H9 (cell line): ENCODE data around the gene FANCE. TPM values are rescaled to one million over a fixed set of nuclear protein-coding genes. Genes with fewer than 3 reads are reported as not detected.
A peak's percentile ranks its signal among the peaks of the same experiment; 100 is the strongest.

Experiments used
- DNase-seq: peaks from one replicate; pipeline ENCODE4 v3.0.0-alpha.2; 2017
- H2AFZ ChIP-seq: one replicate; pipeline ENCODE4 v1.6.1; 2013; ENCODE audit warnings: mild to moderate bottlenecking, low read length, control low read depth, moderate library complexity
- H2AK5ac ChIP-seq: 2 replicates; pipeline ENCODE4 v1.6.1; 2013; ENCODE audit warnings: low read length, control low read depth, mixed read lengths; ENCODE audit not compliant: insufficient read length
- H2BK120ac ChIP-seq: one replicate; pipeline ENCODE4 v1.6.1; 2013; ENCODE audit warnings: low read depth, mild to moderate bottlenecking, low read length, control low read depth, inconsistent platforms; ENCODE audit not compliant: poor library complexity, severe bottlenecking
- H2BK12ac ChIP-seq: 2 replicates; pipeline ENCODE4 v1.6.1; 2013; ENCODE audit warnings: low read length, control low read depth, mixed read lengths, low read depth; ENCODE audit not compliant: insufficient read length
- H2BK15ac ChIP-seq: 2 replicates; pipeline ENCODE4 v1.6.1; 2013; ENCODE audit warnings: low read depth, low read length, control low read depth
- H2BK20ac ChIP-seq: one replicate; pipeline ENCODE4 v1.6.1; 2013; ENCODE audit warnings: low read depth, mild to moderate bottlenecking, low read length, control low read depth, inconsistent platforms; ENCODE audit not compliant: poor library complexity, severe bottlenecking
- H2BK5ac ChIP-seq: 2 replicates; pipeline ENCODE4 v1.6.1; 2013; ENCODE audit warnings: low read length, control low read depth, mixed read lengths; ENCODE audit not compliant: insufficient read length
- H3K14ac ChIP-seq: 2 replicates; pipeline ENCODE4 v1.6.1; 2013; ENCODE audit warnings: low read length, control low read depth; ENCODE audit not compliant: insufficient read depth
- H3K18ac ChIP-seq: 2 replicates; pipeline ENCODE4 v1.6.1; 2013; ENCODE audit warnings: low read depth, mild to moderate bottlenecking, mixed read lengths, low read length, control low read depth; ENCODE audit not compliant: insufficient read length
- H3K23ac ChIP-seq: 2 replicates; pipeline ENCODE4 v1.6.1; 2013; ENCODE audit warnings: low read length, control low read depth, mixed read lengths, low read depth; ENCODE audit not compliant: insufficient read length
- H3K23me2 ChIP-seq: 2 replicates; pipeline ENCODE4 v1.6.1; 2013; ENCODE audit warnings: low read depth, mild to moderate bottlenecking, mixed read lengths, low read length, control low read depth; ENCODE audit not compliant: insufficient read length, poor library complexity, severe bottlenecking
- H3K27ac ChIP-seq: 2 replicates; pipeline ENCODE4 v1.5.1; 2013; ENCODE audit warnings: low read length, control low read depth, mixed read lengths, low read depth; ENCODE audit not compliant: insufficient read length
- H3K27me3 ChIP-seq: 2 replicates; pipeline ENCODE4 v1.6.1; 2013; ENCODE audit warnings: low read length, control low read depth, inconsistent platforms; ENCODE audit not compliant: insufficient read depth
- H3K4ac ChIP-seq: 2 replicates; pipeline ENCODE4 v1.6.1; 2013; ENCODE audit warnings: low read depth, mild to moderate bottlenecking, control low read depth, inconsistent platforms, low read length, moderate library complexity
- H3K4me1 ChIP-seq: 2 replicates; pipeline ENCODE4 v1.6.1; 2013; ENCODE audit warnings: low read length, control low read depth, inconsistent platforms; ENCODE audit not compliant: insufficient read depth
- H3K4me2 ChIP-seq: 2 replicates; pipeline ENCODE4 v1.6.1; 2013; ENCODE audit warnings: low read length, control low read depth, mixed read lengths; ENCODE audit not compliant: insufficient read length, insufficient read depth
- H3K56ac ChIP-seq: 2 replicates; pipeline ENCODE4 v1.6.1; 2013; ENCODE audit warnings: low read depth, mild to moderate bottlenecking, mixed read lengths, low read length, control low read depth; ENCODE audit not compliant: insufficient read length
- H3K79me1 ChIP-seq: 2 replicates; pipeline ENCODE4 v1.6.1; 2013; ENCODE audit warnings: low read depth, mild to moderate bottlenecking, moderate library complexity, low read length, control low read depth, inconsistent platforms; ENCODE audit not compliant: insufficient read depth, poor library complexity, severe bottlenecking
- H3K79me2 ChIP-seq: 2 replicates; pipeline ENCODE4 v1.6.1; 2013; ENCODE audit warnings: low read length, control low read depth, inconsistent platforms; ENCODE audit not compliant: insufficient read depth
- H3K9ac ChIP-seq: 2 replicates; pipeline ENCODE4 v1.6.1; 2013; ENCODE audit warnings: low read length, control low read depth, mixed read lengths; ENCODE audit not compliant: insufficient read length; ENCODE audit errors: extremely low read depth
- H3K9me3 ChIP-seq: one replicate; pipeline ENCODE4 v1.6.1; 2013; ENCODE audit warnings: low read depth, low read length, inconsistent platforms; ENCODE audit not compliant: control insufficient read depth
- H3T11ph ChIP-seq: one replicate; pipeline ENCODE4 v1.6.1; 2013; ENCODE audit warnings: mild to moderate bottlenecking, low read length, control low read depth, inconsistent platforms
- H4K20me1 ChIP-seq: one replicate; pipeline ENCODE4 v1.6.1; 2013; ENCODE audit not compliant: control insufficient read depth, insufficient read length, insufficient read depth
- H4K5ac ChIP-seq: 2 replicates; pipeline ENCODE4 v1.6.1; 2013; ENCODE audit warnings: low read depth, mild to moderate bottlenecking, mixed read lengths, low read length, control low read depth; ENCODE audit not compliant: insufficient read length
- H4K8ac ChIP-seq: replicated peaks from 2 replicates; pipeline ENCODE4 v1.6.1; 2013; ENCODE audit warnings: low read length, control low read depth, mixed read lengths, low read depth; ENCODE audit not compliant: insufficient read length
- H4K91ac ChIP-seq: 2 replicates; pipeline ENCODE4 v1.6.1; 2013; ENCODE audit warnings: low read depth, mild to moderate bottlenecking, moderate library complexity, mixed read lengths, low read length, control low read depth; ENCODE audit not compliant: insufficient read length
- H3K27ac Mint-ChIP-seq, 3 experiments: 2 replicates in 2 of 3; 3 replicates in 1 of 3; pipeline ENCODE4 v1.8.0; 2020 to 2021; ENCODE audit warnings: mixed read lengths in 3 of 3, mild to moderate bottlenecking in 1 of 3, moderate library complexity in 1 of 3
- H3K27me3 Mint-ChIP-seq: 2 replicates; pipeline ENCODE4 v1.8.0; 2021; ENCODE audit warnings: low read depth, mild to moderate bottlenecking, moderate library complexity, mixed read lengths
- H3K36me3 Mint-ChIP-seq, 3 experiments: 2 replicates in 2 of 3; 3 replicates in 1 of 3; pipeline ENCODE4 v1.8.0; 2020 to 2021; ENCODE audit warnings: low read depth in 3 of 3, mixed read lengths in 3 of 3; ENCODE audit not compliant: insufficient read depth in 1 of 3
- H3K4me1 Mint-ChIP-seq, 2 experiments: 2 replicates each; pipeline ENCODE4 v1.8.0; 2020; ENCODE audit warnings: mixed read lengths in 2 of 2
- H3K4me3 Mint-ChIP-seq, 2 experiments: 2 replicates in 1 of 2; 3 replicates in 1 of 2; pipeline ENCODE4 v1.8.0; 2020 to 2021; ENCODE audit warnings: mild to moderate bottlenecking in 2 of 2, mixed read lengths in 2 of 2, moderate library complexity in 1 of 2
- H3K9me3 Mint-ChIP-seq, 2 experiments: 2 replicates in 1 of 2; 3 replicates in 1 of 2; pipeline ENCODE4 v1.8.0; 2020; ENCODE audit warnings: mild to moderate bottlenecking in 2 of 2, mixed read lengths in 2 of 2, moderate library complexity in 1 of 2
- WGBS: extraction: QIAGEN DNeasy Blood & Tissue Kit; methylation state at CpG from one replicate; pipeline ENCODE4 v1.1.7; 2013; ENCODE audit warnings: missing lambda C conversion rate, low lambda C conversion rate, mixed read lengths; ENCODE audit not compliant: insufficient read length; ENCODE audit errors: extremely low coverage; 5-methylcytosine and 5-hydroxymethylcytosine counted together
- total RNA-seq: library from RNA; stranded (reverse); gene quantifications from 2 replicates; pipeline ENCODE4 v1.2.1, GENCODE V29; 2021
- TF ChIP-seq, protein P1 (sequence below): fragments of 200-600 bp; sonication (generic); conservative IDR thresholded peaks from 3 replicates; pipeline ENCODE4 v1.8.0; 2021; ENCODE audit warnings: antibody characterized with exemption, mild to moderate bottlenecking

The FANCE gene
- total RNA-seq, 1 experiment from 2014 or later: 8.4 TPM

DNA sequence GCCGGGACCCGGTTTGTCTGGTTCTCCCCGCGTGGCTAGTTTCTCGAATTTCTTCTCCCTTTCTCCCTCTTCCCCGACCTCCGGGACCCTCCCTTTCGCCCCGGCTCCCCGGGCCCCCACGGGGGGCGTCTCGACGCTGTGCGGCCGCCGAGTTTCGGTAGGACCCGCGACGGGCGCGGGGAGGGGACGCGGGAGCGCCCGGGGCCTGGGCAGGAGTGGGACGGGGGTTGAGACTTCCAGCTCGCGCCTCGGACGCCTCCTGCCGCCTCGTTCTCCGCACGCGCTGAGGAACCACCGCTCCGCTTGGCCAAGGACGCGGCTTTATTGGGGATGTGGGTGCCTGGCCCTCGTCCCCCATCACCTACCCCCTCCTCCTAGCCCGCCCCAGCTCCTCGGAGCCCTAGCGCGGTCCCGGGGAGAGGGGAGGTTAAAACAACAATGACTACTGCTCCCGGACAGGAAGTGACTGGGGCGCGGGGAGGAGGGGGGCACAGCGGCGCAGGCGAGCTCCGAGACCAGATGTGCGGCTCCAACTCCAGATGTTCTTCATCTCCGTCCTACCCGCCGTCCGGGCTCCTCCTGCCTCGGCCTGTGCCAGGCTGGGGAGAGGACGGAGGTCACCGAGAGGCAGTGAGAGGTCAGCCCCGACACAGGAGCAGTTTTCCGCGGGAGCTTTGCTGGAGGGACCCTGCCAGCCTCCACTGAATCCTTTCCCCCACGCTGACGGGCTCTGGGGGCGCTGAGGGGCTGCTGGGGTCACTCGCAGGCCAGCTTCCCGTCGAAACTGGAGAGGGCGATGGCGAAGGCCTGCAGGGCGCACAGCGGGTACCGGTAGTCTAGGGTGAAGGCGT, 45.7 kb downstream of the FANCE start:
- peak overlapping the region; percentile 47 for H2BK12ac ChIP-seq
- H3K4ac ChIP-seq: no peak overlapping the region; the same call in 1 of the 2 replicates
- H2AFZ ChIP-seq: no peak overlapping the region
- H3K79me2 ChIP-seq: peaks cover 2% of the 10 kb centered on the region; the same call in 1 of the 2 replicates
- TF ChIP-seq, protein P1, sequence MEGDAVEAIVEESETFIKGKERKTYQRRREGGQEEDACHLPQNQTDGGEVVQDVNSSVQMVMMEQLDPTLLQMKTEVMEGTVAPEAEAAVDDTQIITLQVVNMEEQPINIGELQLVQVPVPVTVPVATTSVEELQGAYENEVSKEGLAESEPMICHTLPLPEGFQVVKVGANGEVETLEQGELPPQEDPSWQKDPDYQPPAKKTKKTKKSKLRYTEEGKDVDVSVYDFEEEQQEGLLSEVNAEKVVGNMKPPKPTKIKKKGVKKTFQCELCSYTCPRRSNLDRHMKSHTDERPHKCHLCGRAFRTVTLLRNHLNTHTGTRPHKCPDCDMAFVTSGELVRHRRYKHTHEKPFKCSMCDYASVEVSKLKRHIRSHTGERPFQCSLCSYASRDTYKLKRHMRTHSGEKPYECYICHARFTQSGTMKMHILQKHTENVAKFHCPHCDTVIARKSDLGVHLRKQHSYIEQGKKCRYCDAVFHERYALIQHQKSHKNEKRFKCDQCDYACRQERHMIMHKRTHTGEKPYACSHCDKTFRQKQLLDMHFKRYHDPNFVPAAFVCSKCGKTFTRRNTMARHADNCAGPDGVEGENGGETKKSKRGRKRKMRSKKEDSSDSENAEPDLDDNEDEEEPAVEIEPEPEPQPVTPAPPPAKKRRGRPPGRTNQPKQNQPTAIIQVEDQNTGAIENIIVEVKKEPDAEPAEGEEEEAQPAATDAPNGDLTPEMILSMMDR: no peak
- H3K23ac ChIP-seq: no peak overlapping the region
- H3K9me3 ChIP-seq: no peaks in the 10 kb centered on the region
- Mint-ChIP-seq H3K36me3 (peaks cover 0 to 4% (median 0%) of the 10 kb centered on the region in 3 experiments; a peak in 2 of 7 replicates), H3K27me3 (peaks cover 33% of the 10 kb centered on the region), H3K27ac (peak overlapping the region in 1 of 3 experiments; percentile 89; a peak in 1 of 7 replicates), H3K9me3 (no peaks in the 10 kb centered on the region), H3K4me1 (peaks cover 47 to 49% of the 10 kb centered on the region in 2 experiments), H3K4me3 (peak overlapping the region; percentile 81 to 84)
- H2BK20ac ChIP-seq: no peak overlapping the region
- H2BK5ac ChIP-seq: no peak overlapping the region
- peak overlapping the region; percentile 80 for H3K18ac ChIP-seq
- H3K23me2 ChIP-seq: peaks cover 12% of the 10 kb centered on the region
- peak; percentile 85 for DNase-seq
- no peak overlapping the region for H2AK5ac ChIP-seq
- no peak overlapping the region for H4K8ac ChIP-seq
- H3K79me1 ChIP-seq: no peaks in the 10 kb centered on the region
- peaks cover 6% of the 10 kb centered on the region; the same call in 1 of the 2 replicates for H3K4me1 ChIP-seq
- peak overlapping the region; percentile 15 for H4K91ac ChIP-seq
- peak overlapping the region; percentile 10 for H3K9ac ChIP-seq
- H3K27ac ChIP-seq: no peak overlapping the region
- H2BK120ac ChIP-seq: no peak overlapping the region
- H3T11ph ChIP-seq: no peak overlapping the region
- H3K4me2 ChIP-seq: peak overlapping the region; percentile 33
- no peak overlapping the region; the same call in 1 of the 2 replicates for H2BK15ac ChIP-seq
- no peak overlapping the region for H4K5ac ChIP-seq
- no CpG with 5 or more reads among the region's 77 CpGs for WGBS
- peak overlapping the region; percentile 90 for H3K14ac ChIP-seq
- no peak overlapping the region for H3K56ac ChIP-seq
- H4K20me1 ChIP-seq: peaks cover 3% of the 10 kb centered on the region
- no peaks in the 10 kb centered on the region; the same call in 1 of the 2 replicates for H3K27me3 ChIP-seq
